ENCODE data around the gene TTYH2. TPM values are rescaled to one million over a fixed set of nuclear protein-coding genes. Genes with fewer than 3 reads are reported as not detected.
A peak's percentile ranks its signal among the peaks of the same experiment; 100 is the strongest.

Gene TTYH2
- total and polyA plus RNA-seq, 10 donors = 2.7 to 22.7 (median 17.7) TPM

DNA sequence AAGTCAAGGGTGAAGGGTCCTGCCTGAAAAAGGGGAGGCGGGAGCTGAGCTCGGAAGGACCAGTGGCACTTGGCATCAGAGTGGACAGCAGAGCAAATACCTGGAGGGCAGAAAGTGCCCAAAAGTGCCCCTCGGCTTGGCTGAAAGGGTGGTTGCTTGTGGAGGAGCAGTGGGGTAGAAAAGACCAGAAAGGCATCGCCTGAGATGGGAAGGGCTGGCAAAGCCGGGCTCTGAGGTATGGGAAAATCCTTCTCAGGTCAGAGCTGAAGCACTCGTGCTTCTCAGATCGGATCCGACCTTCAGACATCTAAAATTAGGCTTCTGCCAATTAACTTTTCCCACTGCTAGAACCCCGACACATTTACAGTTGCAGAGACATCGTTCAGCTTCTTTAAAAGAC lies 11.4 kb upstream of the TTYH2 start:
- WGBS, 5 donors = 70 to 87% (median 81%) methylated on average over 10 of the region's 10 CpGs

DNA sequence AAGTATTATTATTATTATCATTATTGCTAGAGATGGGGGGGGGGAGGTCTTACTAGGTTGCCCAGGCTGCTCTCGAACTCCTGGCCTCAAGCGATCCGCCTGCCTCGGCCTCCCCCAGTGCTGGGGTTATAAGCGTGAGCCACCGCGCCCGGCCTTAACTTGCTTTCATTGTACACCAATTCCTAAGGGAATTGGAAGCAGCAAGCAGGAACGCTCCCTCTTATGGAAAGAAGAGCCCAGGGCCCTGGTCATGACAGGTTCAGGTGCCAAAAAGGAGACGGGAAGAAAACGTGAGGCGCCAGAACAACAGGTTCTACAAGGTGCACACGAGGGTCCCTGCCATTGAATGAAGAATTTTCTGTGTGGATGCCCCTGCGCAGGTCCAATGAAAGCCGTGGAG lies 10.4 kb upstream of the TTYH2 start:
- Histone ChIP-seq H3K36me3 (peaks cover 0 to 38% (median 31%) of the 10 kb centered on the region in 6 donors), H3K27ac (no peak overlapping the region), H3K9me3 (no peaks in the 10 kb centered on the region), H3K27me3 (replicated peaks in 1 of 7) (peaks cover 0 to 42% (median 4%) of the 10 kb centered on the region in 7 donors), H3K4me1 (peaks cover 34 to 80% (median 67%) of the 10 kb centered on the region in 6 donors), H3K4me3 (peak overlapping the region in 4 of 8 donors; percentile 78 to 94 (median 86))
- DNase-seq = peak; percentile 85
- intact Hi-C loops (cut with DNase I; ENCODE audit: low total_unique reads) = no loop called here
- 38 to 45% (median 40%) methylated on average over 15 of the region's 15 CpGs for WGBS, 5 donors
- no peak for TF ChIP-seq POLR2AphosphoS5 (IDR thresholded peaks at IDR 0.05)
- TF ChIP-seq, protein P1, sequence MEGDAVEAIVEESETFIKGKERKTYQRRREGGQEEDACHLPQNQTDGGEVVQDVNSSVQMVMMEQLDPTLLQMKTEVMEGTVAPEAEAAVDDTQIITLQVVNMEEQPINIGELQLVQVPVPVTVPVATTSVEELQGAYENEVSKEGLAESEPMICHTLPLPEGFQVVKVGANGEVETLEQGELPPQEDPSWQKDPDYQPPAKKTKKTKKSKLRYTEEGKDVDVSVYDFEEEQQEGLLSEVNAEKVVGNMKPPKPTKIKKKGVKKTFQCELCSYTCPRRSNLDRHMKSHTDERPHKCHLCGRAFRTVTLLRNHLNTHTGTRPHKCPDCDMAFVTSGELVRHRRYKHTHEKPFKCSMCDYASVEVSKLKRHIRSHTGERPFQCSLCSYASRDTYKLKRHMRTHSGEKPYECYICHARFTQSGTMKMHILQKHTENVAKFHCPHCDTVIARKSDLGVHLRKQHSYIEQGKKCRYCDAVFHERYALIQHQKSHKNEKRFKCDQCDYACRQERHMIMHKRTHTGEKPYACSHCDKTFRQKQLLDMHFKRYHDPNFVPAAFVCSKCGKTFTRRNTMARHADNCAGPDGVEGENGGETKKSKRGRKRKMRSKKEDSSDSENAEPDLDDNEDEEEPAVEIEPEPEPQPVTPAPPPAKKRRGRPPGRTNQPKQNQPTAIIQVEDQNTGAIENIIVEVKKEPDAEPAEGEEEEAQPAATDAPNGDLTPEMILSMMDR (IDR thresholded peaks at IDR 0.05 in 8 of 11, conservative IDR thresholded peaks at IDR 0.05 in 3 of 11) = no peak
- TF ChIP-seq POLR2A (IDR thresholded peaks at IDR 0.05) = no peak

More for the DNA sequence above, 11.4 kb upstream of the TTYH2 start:
- intact Hi-C loops (cut with DNase I; ENCODE audit: low total_unique reads) = no loop called here
- TF ChIP-seq POLR2AphosphoS5 (IDR thresholded peaks at IDR 0.05) (no peak), POLR2A (IDR thresholded peaks at IDR 0.05) (no peak)
- TF ChIP-seq, protein P1 (IDR thresholded peaks at IDR 0.05 in 8 of 11, conservative IDR thresholded peaks at IDR 0.05 in 3 of 11) = no peak
- Histone ChIP-seq H3K9me3 (no peaks in the 10 kb centered on the region), H3K27ac (no peak overlapping the region), H3K4me3 (no peak overlapping the region), H3K27me3 (replicated peaks in 1 of 7) (peaks cover 0 to 51% (median 4%) of the 10 kb centered on the region in 7 donors), H3K4me1 (peaks cover 31 to 70% (median 58%) of the 10 kb centered on the region in 6 donors), H3K36me3 (peaks cover 0 to 28% (median 21%) of the 10 kb centered on the region in 6 donors)
- DNase-seq = no peak

DNA sequence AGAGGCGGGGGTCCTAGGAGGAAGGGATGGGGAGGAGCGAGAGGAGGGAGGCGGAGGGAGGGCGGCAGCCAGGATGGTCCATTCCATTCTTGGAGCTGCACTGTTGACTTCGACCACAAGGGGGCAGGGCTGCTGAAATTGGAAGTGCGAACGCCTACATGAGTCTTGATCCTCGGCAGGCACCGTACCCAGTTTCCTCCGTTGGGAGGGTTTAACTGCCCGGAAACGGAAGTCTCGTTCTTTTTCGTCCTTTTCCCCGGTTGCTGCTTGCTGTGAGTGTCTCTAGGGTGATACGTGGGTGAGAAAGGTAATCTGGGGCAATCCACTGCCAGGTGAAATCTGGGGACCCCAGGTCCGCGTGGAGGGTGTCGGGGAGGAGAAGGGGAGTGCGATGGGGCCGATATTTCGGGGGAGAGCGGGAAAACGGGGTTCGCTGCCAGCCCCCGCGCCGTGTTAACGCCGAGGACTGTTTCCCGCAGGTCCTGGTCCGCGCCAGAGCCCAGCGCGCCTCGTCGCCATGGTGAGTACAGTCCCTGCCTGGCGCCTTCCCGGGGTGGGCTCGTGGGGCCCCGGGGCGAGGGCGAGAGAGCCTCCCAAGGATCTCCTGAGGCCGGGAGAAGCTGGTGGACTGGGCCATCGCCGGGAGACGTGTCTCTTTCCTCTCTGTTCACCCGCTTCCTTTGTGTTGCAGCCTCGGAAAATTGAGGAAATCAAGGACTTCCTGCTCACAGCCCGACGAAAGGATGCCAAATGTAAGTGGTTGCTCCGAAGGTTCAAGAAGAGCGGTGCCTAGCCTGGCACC lies 9.7 kb upstream of the TTYH2 start, which contains the start of gene RPL38:
RPL38 (plus strand) TSS at position 240 of the 802 bp plus-strand sequence; CDS start at position 518, 278 bp downstream.
- WGBS, 5 donors = 0 to 1% (median 0%) methylated on average over 39 to 53 of the region's 53 CpGs
- TF ChIP-seq POLR2A (IDR thresholded peaks at IDR 0.05) = peak in 2 of 3 donors; percentile 52 to 84
- peak; percentile 86 to 98 (median 86) for TF ChIP-seq POLR2AphosphoS5 (IDR thresholded peaks at IDR 0.05)
- TF ChIP-seq, protein P1 (IDR thresholded peaks at IDR 0.05 in 8 of 11, conservative IDR thresholded peaks at IDR 0.05 in 3 of 11) = peak; percentile 93 to 100 (median 97)

DNA sequence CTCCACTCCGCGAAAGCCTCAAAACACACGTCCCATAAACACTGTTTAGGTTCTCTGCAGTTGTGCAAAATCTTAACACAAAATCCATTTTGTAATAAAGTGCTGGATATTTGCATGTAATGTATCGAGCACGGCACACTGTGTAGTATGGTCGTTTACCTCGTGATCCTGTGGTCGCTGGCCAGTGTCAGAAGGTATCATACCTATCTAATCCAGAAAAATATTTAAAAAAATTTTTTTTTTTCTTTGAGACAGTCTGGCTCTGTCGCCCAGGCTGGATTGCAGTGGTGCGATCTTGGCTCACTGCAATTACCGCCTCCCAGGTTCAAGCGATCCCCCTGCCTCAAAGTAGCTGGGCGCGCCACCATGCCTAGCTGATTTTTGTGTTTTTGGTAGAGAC lies 8.9 kb upstream of the TTYH2 start:
- H3K27me3 ChIP-seq (replicated peaks in 1 of 7) = peaks cover 0 to 36% (median 4%) of the 10 kb centered on the region in 7 donors
- peak overlapping the region in 7 of 8 donors; percentile 81 to 90 (median 88) for H3K27ac ChIP-seq
- WGBS, 5 donors = 48 to 60% (median 50%) methylated on average over 14 of the region's 14 CpGs
- H3K4me3 ChIP-seq = peak overlapping the region; percentile 74 to 94 (median 86)
- H3K4me1 ChIP-seq = peaks cover 34 to 83% (median 70%) of the 10 kb centered on the region in 6 donors
- H3K9me3 ChIP-seq = no peaks in the 10 kb centered on the region
- TF ChIP-seq, protein P1 (IDR thresholded peaks at IDR 0.05 in 8 of 11, conservative IDR thresholded peaks at IDR 0.05 in 3 of 11) = no peak
- no peak for TF ChIP-seq POLR2AphosphoS5 (IDR thresholded peaks at IDR 0.05)
- TF ChIP-seq POLR2A (IDR thresholded peaks at IDR 0.05) = no peak
- no peak for DNase-seq
- H3K36me3 ChIP-seq = peaks cover 0 to 53% (median 46%) of the 10 kb centered on the region in 6 donors
- intact Hi-C loops (cut with DNase I; ENCODE audit: low total_unique reads) = no loop called here

More for the DNA sequence above, 9.7 kb upstream of the TTYH2 start, which contains the start of gene RPL38:
- H3K27me3 ChIP-seq (replicated peaks in 1 of 7) = peaks cover 0 to 42% (median 4%) of the 10 kb centered on the region in 7 donors
- H3K27ac ChIP-seq = peak within 1 kb of the TSS; percentile 81 to 90 (median 88)
- peaks cover 36 to 85% (median 73%) of the 10 kb centered on the region in 6 donors for H3K4me1 ChIP-seq
- peaks cover 0 to 45% (median 38%) of the 10 kb centered on the region in 6 donors for H3K36me3 ChIP-seq
- H3K9me3 ChIP-seq = no peaks in the 10 kb centered on the region
- DNase-seq = peak; percentile 97
- peak within 1 kb of the TSS; percentile 74 to 94 (median 86) for H3K4me3 ChIP-seq
- intact Hi-C loops (cut with DNase I; ENCODE audit: low total_unique reads) = no loop called here
